ENCODE measurements around the gene KRTAP9-9. TPM values are rescaled to one million over a fixed set of nuclear protein-coding genes. Genes with fewer than 3 reads are reported as not detected.

Gene KRTAP9-9
- total and polyA plus RNA-seq, 12 donors, result not detected

- Histone ChIP-seq H3K4me3 (no peak overlapping the region), H3K27ac (no peak overlapping the region), H3K27me3 (no peaks in the 10 kb centered on the region), H3K4me1 (replicated peaks in 1 of 2) (no peaks in the 10 kb centered on the region), H3K36me3 (replicated peaks in 1 of 2) (no peaks in the 10 kb centered on the region), H3K9me3 (replicated peaks in 1 of 3) (no peaks in the 10 kb centered on the region)
- intact Hi-C loops (cut with DNase I), result no loop called here
- WGBS, 4 donors, result 76 to 85% (median 84%) methylated on average over 3 of the region's 3 CpGs
- no peak for TF ChIP-seq POLR2A (IDR thresholded peaks at IDR 0.05)
- no peak for TF ChIP-seq CTCF (IDR thresholded peaks at IDR 0.05)
- DNase-seq, result no peak
Measured at GRCh38 chr17:41278176-41278955, 23.2 kb downstream of the KRTAP9-9 start.

GRCh38 chr17:41284043-41284442, 28.9 kb downstream of the KRTAP9-9 start:
- no peak overlapping the region for H3K4me3 ChIP-seq
- intact Hi-C loops (cut with DNase I), result no loop called here
- TF ChIP-seq POLR2A (IDR thresholded peaks at IDR 0.05) (no peak), CTCF (IDR thresholded peaks at IDR 0.05) (no peak)
- no peaks in the 10 kb centered on the region for H3K4me1 ChIP-seq (replicated peaks in 1 of 2)
- H3K9me3 ChIP-seq (replicated peaks in 1 of 3), result no peaks in the 10 kb centered on the region
- H3K27ac ChIP-seq, result no peak overlapping the region
- no peaks in the 10 kb centered on the region for H3K27me3 ChIP-seq
- H3K36me3 ChIP-seq (replicated peaks in 1 of 2), result no peaks in the 10 kb centered on the region
- WGBS, 4 donors, result 46 to 55% (median 51%) methylated on average over 3 of the region's 3 CpGs
- no peak for DNase-seq

GRCh38 chr17:41284546-41284945, 29.4 kb downstream of the KRTAP9-9 start:
- H3K27me3 ChIP-seq, result no peaks in the 10 kb centered on the region
- H3K4me1 ChIP-seq (replicated peaks in 1 of 2), result no peaks in the 10 kb centered on the region
- intact Hi-C loops (cut with DNase I), result no loop called here
- TF ChIP-seq POLR2A (IDR thresholded peaks at IDR 0.05), result no peak
- no peak for TF ChIP-seq CTCF (IDR thresholded peaks at IDR 0.05)
- no peak for DNase-seq
- 31 to 49% (median 46%) methylated on average over 2 of the region's 2 CpGs for WGBS, 4 donors
- H3K27ac ChIP-seq, result no peak overlapping the region
- H3K4me3 ChIP-seq, result no peak overlapping the region
- H3K36me3 ChIP-seq (replicated peaks in 1 of 2), result no peaks in the 10 kb centered on the region
- no peaks in the 10 kb centered on the region for H3K9me3 ChIP-seq (replicated peaks in 1 of 3)

- WGBS, 4 donors, result 69 to 82% (median 76%) methylated on average over 3 of the region's 3 CpGs
- Histone ChIP-seq H3K27me3 (no peaks in the 10 kb centered on the region), H3K27ac (no peak overlapping the region), H3K4me3 (no peak overlapping the region), H3K4me1 (replicated peaks in 1 of 2) (no peaks in the 10 kb centered on the region), H3K9me3 (replicated peaks in 1 of 3) (no peaks in the 10 kb centered on the region), H3K36me3 (replicated peaks in 1 of 2) (no peaks in the 10 kb centered on the region)
- no peak for DNase-seq
- intact Hi-C loops (cut with DNase I), result no loop called here
- no peak for TF ChIP-seq CTCF (IDR thresholded peaks at IDR 0.05)
- no peak for TF ChIP-seq POLR2A (IDR thresholded peaks at IDR 0.05)
Measured at GRCh38 chr17:41287050-41287449, 31.9 kb downstream of the KRTAP9-9 start.

Measured in adrenal gland (tissue), 12 donors.